SK-N-SH (cell line): ENCODE results near the gene TP53BP2. TPM values are rescaled to one million over a fixed set of nuclear protein-coding genes. Genes with fewer than 3 reads are reported as not detected.

Experiments used
- CTCF ChIA-PET: fragments of 300-600, 350-600 bp; formaldehyde crosslinking; extraction: SDS; loops from one replicate; lab custom pipeline; 2021; lab: Yijun Ruan, JAX
- POLR2A ChIA-PET: fragments of 350-600 bp; sonication (Branson Sonifier 250); formaldehyde crosslinking; extraction: SDS; loops from one replicate; lab custom pipeline; 2020; ENCODE audit warnings: antibody characterized with exemption, inconsistent platforms; lab: Yijun Ruan, JAX
- DNase-seq: peaks from one replicate; pipeline ENCODE4 v3.0.0; 2012
- H2AFZ ChIP-seq: fragments of 200-600 bp; sonication (generic); 2 replicates; pipeline ENCODE4 v1.8.1; 2016; ENCODE audit warnings: antibody characterized with exemption, mild to moderate bottlenecking, low read depth
- H3F3A ChIP-seq: fragments of 200-600 bp; sonication (generic); replicated peaks from 2 replicates; pipeline ENCODE3; 2016; ENCODE audit warnings: antibody characterized with exemption, mild to moderate bottlenecking; ENCODE audit not compliant: insufficient read depth
- H3K27ac ChIP-seq, 2 experiments: fragments of 200-500 bp in 1 of 2; fragments of 200-600 bp in 1 of 2; sonication (Bioruptor generic) in 1 of 2; sonication (generic), shearing (Covaris generic) in 1 of 2; 2 replicates each; pipeline versions ENCODE4 v1.5.1 to v1.6.1; 2014 to 2016; ENCODE audit warnings: low read depth in 2 of 2, inconsistent platforms in 1 of 2, low read length in 1 of 2, mild to moderate bottlenecking in 1 of 2, mixed read lengths in 1 of 2
- H3K27me3 ChIP-seq: fragments of 200-600 bp; sonication (generic), shearing (Covaris generic); 2 replicates; pipeline ENCODE4 v1.6.1; 2016; ENCODE audit warnings: mixed run types; ENCODE audit not compliant: insufficient read depth
- H3K36me3 ChIP-seq, 2 experiments: fragments of 200-500 bp in 1 of 2; fragments of 200-600 bp in 1 of 2; sonication (Bioruptor generic) in 1 of 2; sonication (generic) in 1 of 2; replicated peaks in 1 of 2; 2 replicates each; pipeline versions ENCODE3 to v1.5.1; 2014 to 2016; ENCODE audit warnings: low read length in 1 of 2, mild to moderate bottlenecking in 1 of 2; ENCODE audit not compliant: insufficient read depth in 2 of 2, control insufficient read depth in 1 of 2
- H3K4me1 ChIP-seq, 2 experiments: fragments of 200-500 bp in 1 of 2; fragments of 200-600 bp in 1 of 2; sonication (Bioruptor generic) in 1 of 2; sonication (generic), shearing (Covaris generic) in 1 of 2; 2 replicates each; pipeline versions ENCODE4 v1.5.1 to v1.6.1; 2014 to 2016; ENCODE audit warnings: low read depth in 1 of 2, low read length in 1 of 2, mixed run types in 1 of 2; ENCODE audit not compliant: insufficient read depth in 2 of 2, control insufficient read depth in 1 of 2
- H3K4me2 ChIP-seq: fragments of 200-600 bp; sonication (generic), shearing (Covaris generic); 2 replicates; pipeline ENCODE4 v1.6.1; 2017; ENCODE audit warnings: mixed run types
- H3K4me3 ChIP-seq, 2 experiments: fragments of 200-500 bp in 1 of 2; fragments of 200-600 bp in 1 of 2; sonication (Bioruptor generic) in 1 of 2; sonication (generic), shearing (Covaris generic) in 1 of 2; 2 replicates each; pipeline versions ENCODE4 v1.5.1 to v1.8.1; 2014 to 2016; ENCODE audit warnings: low read depth in 2 of 2, inconsistent platforms in 1 of 2, low read length in 1 of 2, mild to moderate bottlenecking in 1 of 2, mixed read lengths in 1 of 2, moderate library complexity in 1 of 2
- H3K79me2 ChIP-seq: fragments of 200-600 bp; sonication (generic); 2 replicates; pipeline ENCODE4 v1.8.1; 2017; ENCODE audit warnings: mild to moderate bottlenecking; ENCODE audit not compliant: insufficient read depth
- H3K9ac ChIP-seq: fragments of 200-600 bp; sonication (generic); 2 replicates; pipeline ENCODE4 v1.6.1; 2017; ENCODE audit warnings: mixed run types
- H3K9me2 ChIP-seq: fragments of 200-600 bp; sonication (generic); 2 replicates; pipeline ENCODE4 v1.6.1; 2017; ENCODE audit warnings: mixed run types
- H3K9me3 ChIP-seq: fragments of 200-600 bp; sonication (generic); 2 replicates; pipeline ENCODE4 v1.6.1; 2017; ENCODE audit warnings: mixed run types, mild to moderate bottlenecking, moderate library complexity
- H4K20me1 ChIP-seq: fragments of 200-600 bp; sonication (generic); 2 replicates; pipeline ENCODE4 v1.6.1; 2017; ENCODE audit warnings: mild to moderate bottlenecking, mixed run types; ENCODE audit not compliant: insufficient read depth
- CTCF ChIP-seq: fragments of 200-600 bp; sonication (generic); IDR thresholded peaks from 2 replicates; pipeline ENCODE4 v1.6.1; 2017; ENCODE audit warnings: antibody characterized with exemption, mild to moderate bottlenecking, moderate library complexity
- ELF1 ChIP-seq: IDR thresholded peaks from 2 replicates; pipeline ENCODE4 v1.4.0; 2012
- EP300 ChIP-seq, 2 experiments: IDR thresholded peaks; 2 replicates each; pipeline versions ENCODE4 v1.4.0 to v1.6.1; 2012; ENCODE audit warnings: borderline replicate concordance in 1 of 2, low read depth in 1 of 2, low read length in 1 of 2
- EZH2phosphoT487 ChIP-seq: fragments of 200-600 bp; sonication (generic); IDR thresholded peaks from 2 replicates; pipeline ENCODE4 v1.6.1; 2017; ENCODE audit warnings: low read depth, mixed run types, mild to moderate bottlenecking, antibody characterized with exemption, moderate library complexity, borderline replicate concordance
- FOXJ3 ChIP-seq: sonication (generic); formaldehyde crosslinking; IDR thresholded peaks from 2 replicates; pipeline ENCODE4 v1.5.1; 2020; ENCODE audit warnings: mild to moderate bottlenecking, missing genetic modification reagents
- GATA2 ChIP-seq: sonication (generic); formaldehyde crosslinking; IDR thresholded peaks from 2 replicates; pipeline ENCODE4 v1.5.0; 2020; ENCODE audit warnings: mild to moderate bottlenecking, missing genetic modification reagents
- JUND ChIP-seq: IDR thresholded peaks from 2 replicates; pipeline ENCODE4 v1.4.0; 2012
- MEF2A ChIP-seq: IDR thresholded peaks from 2 replicates; pipeline ENCODE4 v1.4.0; 2012; ENCODE audit warnings: low read depth, borderline replicate concordance
- NFIC ChIP-seq: IDR thresholded peaks from 2 replicates; pipeline ENCODE4 v1.4.0; 2012; ENCODE audit warnings: borderline replicate concordance
- NRF1 ChIP-seq: IDR thresholded peaks from 2 replicates; pipeline ENCODE4 v1.6.1; 2012; ENCODE audit warnings: low read depth, mild to moderate bottlenecking, low read length
- PBX3 ChIP-seq: IDR thresholded peaks from 2 replicates; pipeline ENCODE4; 2012
- RAD21 ChIP-seq: IDR thresholded peaks from 2 replicates; pipeline ENCODE4 v1.6.1; 2012; ENCODE audit warnings: mild to moderate bottlenecking, low read length
- RCOR1 ChIP-seq: fragments of 150-350 bp; IDR thresholded peaks from 2 replicates; pipeline ENCODE4 v1.6.1; 2017; ENCODE audit warnings: antibody characterized with exemption, low read length
- REST ChIP-seq: IDR thresholded peaks from 2 replicates; pipeline ENCODE4 v1.6.1; 2012; ENCODE audit warnings: mild to moderate bottlenecking, low read depth, low read length, moderate library complexity
- SIN3A ChIP-seq: IDR thresholded peaks from 2 replicates; pipeline ENCODE4 v1.6.1; 2012; ENCODE audit warnings: low read depth, mild to moderate bottlenecking, low read length, moderate library complexity, borderline replicate concordance
- SMC3 ChIP-seq: IDR thresholded peaks from 2 replicates; pipeline ENCODE4 v1.6.1; 2012; ENCODE audit warnings: low read depth, low read length, improper control_type of control experiment
- TAF1 ChIP-seq: IDR thresholded peaks from 2 replicates; pipeline ENCODE4 v1.6.1; 2012; ENCODE audit warnings: low read depth, mild to moderate bottlenecking, low read length, moderate library complexity, borderline replicate concordance
- TCF12 ChIP-seq: IDR thresholded peaks from 2 replicates; pipeline ENCODE4 v1.4.0; 2012
- TEAD4 ChIP-seq: IDR thresholded peaks from 2 replicates; pipeline ENCODE4 v1.4.0; 2012; ENCODE audit warnings: mild to moderate bottlenecking, borderline replicate concordance; ENCODE audit not compliant: insufficient read depth
- USF2 ChIP-seq: fragments of 150-350 bp; IDR thresholded peaks from 2 replicates; pipeline ENCODE4 v1.6.1; 2017; ENCODE audit warnings: antibody characterized with exemption, low read length, low read depth, borderline replicate concordance
- YY1 ChIP-seq: IDR thresholded peaks from 2 replicates; pipeline ENCODE4 v1.4.0; 2012; ENCODE audit warnings: low read depth, mild to moderate bottlenecking
- WGBS: methylation state at CpG from one replicate; pipeline ENCODE4 v1.1.6; 2017; ENCODE audit warnings: low lambda C conversion rate; 5-methylcytosine and 5-hydroxymethylcytosine counted together
- polyA plus RNA-seq, 3 experiments: library from polyadenylated mRNA; depleted of rRNA; stranded (reverse); fragments of >200 nt; gene quantifications; 2 replicates each; pipeline ENCODE4 v1.2.3, GENCODE V29; 2012

The TP53BP2 gene
- polyA plus RNA-seq, 1 of the 3 experiments (the other 2 are of a cell fraction): 11.4 TPM

GRCh38 chr1:223792046-223792445 is 53.7 kb downstream of the TP53BP2 start:
- Histone ChIP-seq H3K27ac (no peak overlapping the region), H3K4me2 (no peak overlapping the region), H4K20me1 (no peaks in the 10 kb centered on the region), H2AFZ (no peak overlapping the region), H3K27me3 (no peaks in the 10 kb centered on the region), H3K9me3 (no peaks in the 10 kb centered on the region), H3K36me3 (peaks cover 57 to 70% of the 10 kb centered on the region in 2 experiments), H3K9ac (no peak overlapping the region), H3K4me3 (no peak overlapping the region), H3K9me2 (no peaks in the 10 kb centered on the region), H3F3A (peaks cover 4% of the 10 kb centered on the region), H3K4me1 (no peaks in the 10 kb centered on the region), H3K79me2 (peaks cover 11% of the 10 kb centered on the region; the same call in 1 of the 2 replicates)
- no peak for TF ChIP-seq RCOR1
- TF ChIP-seq GATA2: no peak
- TF ChIP-seq EZH2phosphoT487: no peak
- no peak for TF ChIP-seq TAF1
- TF ChIP-seq FOXJ3 (CRISPR knock-in tag): no peak
- 93% methylated on average over 2 of the region's 2 CpGs for WGBS
- no peak for DNase-seq
- ChIA-PET CTCF (interaction anchor here (1.4 to 1.5 kb wide), 2 partner anchors 20 to 94 kb away, joined by 4 read pairs; no protein-coding TSS in a partner anchor), POLR2A (no interaction called here)

- Histone ChIP-seq H3K36me3 (peaks cover 47 to 51% of the 10 kb centered on the region in 2 experiments), H3F3A (peaks cover 12% of the 10 kb centered on the region), H3K27me3 (no peaks in the 10 kb centered on the region), H4K20me1 (no peaks in the 10 kb centered on the region), H3K27ac (no peak overlapping the region), H3K4me2 (no peak overlapping the region), H3K9me3 (no peaks in the 10 kb centered on the region), H3K9me2 (no peaks in the 10 kb centered on the region), H2AFZ (no peak overlapping the region), H3K9ac (no peak overlapping the region), H3K4me1 (peaks cover 0 to 2% of the 10 kb centered on the region in 2 experiments; a peak in 1 of 4 replicates), H3K4me3 (no peak overlapping the region), H3K79me2 (peaks cover 4% of the 10 kb centered on the region; the same call in 1 of the 2 replicates)
- ChIA-PET POLR2A (no interaction called here), CTCF (no interaction called here)
- WGBS: 92% methylated on average over 4 of the region's 4 CpGs
- no peak for DNase-seq
- TF ChIP-seq TEAD4 (no peak), TAF1 (no peak), SMC3 (no peak), NRF1 (no peak), TCF12 (no peak), SIN3A (no peak), USF2 (no peak), NFIC (no peak), YY1 (no peak), CTCF (no peak), RCOR1 (no peak), EP300 (IDR thresholded peaks at IDR 0.05; ENCODE audit: borderline replicate concordance in 1 of 2, low read depth in 1 of 2, low read length in 1 of 2) (no peak), ELF1 (no peak), RAD21 (no peak), PBX3 (no peak), GATA2 (no peak), MEF2A (no peak), JUND (no peak), REST (no peak)
These were observed 56.9 kb downstream of the TP53BP2 start for GRCh38 chr1:223788746-223789415.
